IMR-90 (cell line): ENCODE data around the gene GMCL2. TPM values are rescaled to one million over a fixed set of nuclear protein-coding genes. Genes with fewer than 3 reads are reported as not detected.
A peak's percentile ranks its signal among the peaks of the same experiment; 100 is the strongest.

Source experiments
- ATAC-seq: fragments of 200-7000 bp; cut with Tn5 transposase; 2 replicates; pipeline ENCODE4 v1.9.1; 2020; ENCODE audit warnings: low read depth, mild to moderate bottlenecking, moderate library complexity
- BruUV-seq: library from RNA; stranded (reverse); fragments of 400-500 nt; replicated peaks from 2 replicates; lab custom pipeline; 2021; lab: Mats Ljungman, UMichigan
- CTCF ChIA-PET: fragments of 300-600 bp; formaldehyde crosslinking; extraction: SDS; loops from one replicate; lab custom pipeline; 2021; ENCODE audit warnings: antibody characterized with exemption; lab: Yijun Ruan, JAX
- POLR2A ChIA-PET: fragments of 300-600 bp; sonication (Branson Sonifier 250); formaldehyde crosslinking; loops from one replicate; lab custom pipeline; 2022; ENCODE audit warnings: antibody characterized with exemption; ENCODE audit not compliant: unreplicated experiment; lab: Charles Lee
- DNase-seq: peaks from one replicate; pipeline ENCODE4 v3.0.0; 2013
- H2AFZ ChIP-seq: replicated peaks from 2 replicates; pipeline ENCODE3; 2013; ENCODE audit warnings: low read length, mild to moderate bottlenecking; ENCODE audit not compliant: poor library complexity
- H2AK5ac ChIP-seq: 2 replicates; pipeline ENCODE4 v1.6.1; 2013; ENCODE audit warnings: low read depth, low read length, inconsistent platforms
- H2AK9ac ChIP-seq: replicated peaks from 2 replicates; pipeline ENCODE3; 2013; ENCODE audit warnings: mild to moderate bottlenecking, low read depth, low read length, moderate library complexity; ENCODE audit not compliant: poor library complexity
- H2BK120ac ChIP-seq: 2 replicates; pipeline ENCODE4 v1.6.1; 2013; ENCODE audit warnings: low read depth, low read length, inconsistent platforms
- H2BK15ac ChIP-seq: 3 replicates; pipeline ENCODE4 v1.6.1; 2013; ENCODE audit warnings: low read depth, low read length, inconsistent platforms
- H2BK20ac ChIP-seq: 2 replicates; pipeline ENCODE4 v1.6.1; 2013; ENCODE audit warnings: low read depth, mild to moderate bottlenecking, inconsistent platforms, low read length, moderate library complexity
- H2BK5ac ChIP-seq: 2 replicates; pipeline ENCODE4 v1.6.1; 2013; ENCODE audit warnings: mild to moderate bottlenecking, low read depth, low read length, inconsistent platforms; ENCODE audit not compliant: poor library complexity, severe bottlenecking
- H3K14ac ChIP-seq: replicated peaks from 2 replicates; pipeline ENCODE4 v1.6.1; 2013; ENCODE audit warnings: low read depth, low read length, inconsistent platforms
- H3K18ac ChIP-seq: 2 replicates; pipeline ENCODE4 v1.6.1; 2013; ENCODE audit warnings: low read depth, low read length, control low read depth
- H3K23ac ChIP-seq: 2 replicates; pipeline ENCODE4 v1.6.1; 2013; ENCODE audit warnings: low read depth, low read length, inconsistent platforms
- H3K27ac ChIP-seq: 2 replicates; pipeline ENCODE4 v1.5.1; 2013; ENCODE audit warnings: mild to moderate bottlenecking, control low read depth, low read length; ENCODE audit not compliant: insufficient read depth
- H3K27me3 ChIP-seq: 2 replicates; pipeline ENCODE4 v1.6.1; 2013; ENCODE audit warnings: low read length; ENCODE audit not compliant: control insufficient read depth, insufficient read depth
- H3K36me3 ChIP-seq: 2 replicates; pipeline ENCODE4 v1.6.1; 2013; ENCODE audit warnings: low read length, mixed read lengths; ENCODE audit not compliant: control insufficient read depth, insufficient read depth
- H3K4ac ChIP-seq: 2 replicates; pipeline ENCODE4 v1.6.1; 2013; ENCODE audit warnings: low read depth, low read length, inconsistent platforms
- H3K4me1 ChIP-seq: 2 replicates; pipeline ENCODE4 v1.6.1; 2013; ENCODE audit warnings: low read length, mixed read lengths; ENCODE audit not compliant: control insufficient read depth, insufficient read depth
- H3K4me2 ChIP-seq: 2 replicates; pipeline ENCODE4 v1.6.1; 2013; ENCODE audit warnings: low read depth, mild to moderate bottlenecking, control low read depth, low read length, moderate library complexity
- H3K4me3 ChIP-seq: 2 replicates; pipeline ENCODE4 v1.5.1; 2013; ENCODE audit warnings: low read depth, mild to moderate bottlenecking, control low read depth, low read length, moderate library complexity; ENCODE audit not compliant: insufficient read depth
- H3K56ac ChIP-seq: 2 replicates; pipeline ENCODE4 v1.6.1; 2013; ENCODE audit warnings: low read length, inconsistent platforms; ENCODE audit not compliant: insufficient read depth; ENCODE audit errors: extremely low read depth
- H3K79me1 ChIP-seq, 2 experiments: 2 replicates each; pipeline ENCODE4 v1.6.1; 2013; ENCODE audit warnings: low read length in 2 of 2, inconsistent platforms in 1 of 2, low read depth in 1 of 2
- H3K9ac ChIP-seq: 2 replicates; pipeline ENCODE4 v1.6.1; 2013; ENCODE audit warnings: low read depth, low read length, control low read depth
- H3K9me1 ChIP-seq: 2 replicates; pipeline ENCODE4 v1.6.1; 2013; ENCODE audit warnings: low read length, inconsistent platforms; ENCODE audit not compliant: insufficient read depth
- H3K9me3 ChIP-seq: 2 replicates; pipeline ENCODE4 v1.6.1; 2013; ENCODE audit warnings: low read length; ENCODE audit not compliant: control insufficient read depth, insufficient read depth
- H4K20me1 ChIP-seq: 2 replicates; pipeline ENCODE4 v1.6.1; 2013; ENCODE audit warnings: low read length, inconsistent platforms; ENCODE audit not compliant: insufficient read depth
- H4K5ac ChIP-seq: 2 replicates; pipeline ENCODE4 v1.6.1; 2013; ENCODE audit warnings: mild to moderate bottlenecking, low read depth, low read length, control low read depth
- H4K8ac ChIP-seq, 2 experiments: 2 replicates each; pipeline ENCODE4 v1.6.1; 2013; ENCODE audit warnings: low read depth in 2 of 2, low read length in 2 of 2, control low read depth in 1 of 2, inconsistent platforms in 1 of 2
- H4K91ac ChIP-seq: 2 replicates; pipeline ENCODE4 v1.6.1; 2013; ENCODE audit warnings: low read depth, low read length, inconsistent platforms; ENCODE audit not compliant: insufficient read depth
- POLR2A ChIP-seq: IDR thresholded peaks from 2 replicates; pipeline ENCODE4 v1.6.1; 2012; ENCODE audit warnings: mild to moderate bottlenecking, low read depth, low read length
- WGBS, 2 experiments: methylation state at CpG; one replicate each; pipeline versions ENCODE4 v1.1.5 to v1.1.7; 2013; ENCODE audit warnings: missing lambda C conversion rate in 2 of 2; ENCODE audit not compliant: insufficient read length in 1 of 2; ENCODE audit errors: extremely low coverage in 2 of 2; 5-methylcytosine and 5-hydroxymethylcytosine counted together
- dilution Hi-C: fragments of 300-500 bp; cut with HindIII; formaldehyde crosslinking; loops from one replicate; pipeline ENCODE4 v1.14.3; 2018; ENCODE audit warnings: low sequenced_read_pairs; ENCODE audit not compliant: unreplicated experiment
- in situ Hi-C: fragments of 300-500 bp; cut with MboI; formaldehyde crosslinking; loops from 3 replicates; pipeline ENCODE4 v1.14.3; 2019; ENCODE audit warnings: low sequenced_read_pairs, inconsistent platforms, mixed read lengths
- intact Hi-C: fragments of 100-400 bp; cut with micrococcal nuclease; formaldehyde crosslinking; loops from 2 replicates; pipeline ENCODE4 v1.10.0; 2022
- polyA plus RNA-seq, 3 experiments: library from polyadenylated mRNA; depleted of rRNA; stranded (reverse); fragments of >200 nt; gene quantifications; 2 replicates each; pipeline ENCODE4 v1.2.3, GENCODE V29; 2012; ENCODE audit warnings: low replicate concordance in 1 of 3
- total RNA-seq: library from RNA; depleted of rRNA; stranded (reverse); fragments of >200 nt; gene quantifications from 2 replicates; pipeline ENCODE4 v1.2.3, GENCODE V29; 2012
- TF ChIP-seq, protein P1 (sequence below): conservative IDR thresholded peaks from 2 replicates; pipeline ENCODE4 v1.5.1; 2012; ENCODE audit warnings: mild to moderate bottlenecking, low read depth, low read length, improper control_type of control experiment

The GMCL2 gene
- total and polyA plus RNA-seq, 2 of the 4 experiments (the other 2 are of a cell fraction), result not detected

DNA sequence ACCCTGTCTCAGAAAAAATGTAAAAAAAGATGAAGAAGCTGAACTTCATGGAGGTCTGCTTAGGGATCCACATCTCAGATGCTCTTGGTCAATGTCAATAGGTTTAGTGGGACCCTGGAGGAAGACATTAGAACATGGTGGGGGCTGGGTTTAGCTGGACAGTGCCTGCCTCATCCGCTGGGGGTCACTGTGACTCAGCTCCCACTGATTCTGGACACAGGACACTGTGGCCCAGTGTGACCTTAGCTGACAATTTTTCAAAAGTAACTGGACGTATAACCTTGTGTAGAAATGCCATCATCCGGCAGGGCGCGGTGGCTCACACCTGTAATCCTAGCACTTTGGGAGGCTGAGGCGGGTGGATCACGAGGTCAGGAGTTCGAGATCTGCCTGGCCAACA lies 9.8 kb upstream of the GMCL2 start:
- H3K4ac ChIP-seq, result no peak overlapping the region

More for the DNA sequence above, 9.8 kb upstream of the GMCL2 start:
- Histone ChIP-seq H3K79me1 (peaks cover 0 to 2% of the 10 kb centered on the region in 2 experiments; a peak in 1 of 4 replicates), H2BK5ac (no peak overlapping the region), H4K20me1 (no peaks in the 10 kb centered on the region), H3K27ac (no peak overlapping the region), H2BK20ac (no peak overlapping the region), H3K9ac (no peak overlapping the region), H2AFZ (no peak overlapping the region), H3K9me3 (peaks cover 5% of the 10 kb centered on the region; the same call in 1 of the 2 replicates), H4K91ac (no peak overlapping the region), H3K27me3 (peaks cover 23% of the 10 kb centered on the region; the same call in 1 of the 2 replicates), H2AK5ac (no peak overlapping the region), H4K8ac (no peak overlapping the region), H3K4me1 (peaks cover 3% of the 10 kb centered on the region), H3K14ac (no peak overlapping the region), H3K4me2 (no peak overlapping the region), H4K5ac (no peak overlapping the region), H3K36me3 (no peaks in the 10 kb centered on the region), H2AK9ac (no peak overlapping the region), H3K23ac (no peak overlapping the region), H3K56ac (no peak overlapping the region), H2BK120ac (no peak overlapping the region), H2BK15ac (no peak overlapping the region), H3K18ac (no peak overlapping the region), H3K9me1 (0 out of 2 replicates have a peak, but pooled peaks cover 2% of the 10 kb centered on the region), H3K4me3 (no peak overlapping the region)
- ATAC-seq (no peak), DNase-seq (no peak)
- CTCF ChIA-PET, result interaction anchor here (0.6 to 1.2 kb wide), 3 partner anchors 9 to 104 kb away, joined by 3 read pairs; no protein-coding TSS in a partner anchor
- TF ChIP-seq, protein P1, sequence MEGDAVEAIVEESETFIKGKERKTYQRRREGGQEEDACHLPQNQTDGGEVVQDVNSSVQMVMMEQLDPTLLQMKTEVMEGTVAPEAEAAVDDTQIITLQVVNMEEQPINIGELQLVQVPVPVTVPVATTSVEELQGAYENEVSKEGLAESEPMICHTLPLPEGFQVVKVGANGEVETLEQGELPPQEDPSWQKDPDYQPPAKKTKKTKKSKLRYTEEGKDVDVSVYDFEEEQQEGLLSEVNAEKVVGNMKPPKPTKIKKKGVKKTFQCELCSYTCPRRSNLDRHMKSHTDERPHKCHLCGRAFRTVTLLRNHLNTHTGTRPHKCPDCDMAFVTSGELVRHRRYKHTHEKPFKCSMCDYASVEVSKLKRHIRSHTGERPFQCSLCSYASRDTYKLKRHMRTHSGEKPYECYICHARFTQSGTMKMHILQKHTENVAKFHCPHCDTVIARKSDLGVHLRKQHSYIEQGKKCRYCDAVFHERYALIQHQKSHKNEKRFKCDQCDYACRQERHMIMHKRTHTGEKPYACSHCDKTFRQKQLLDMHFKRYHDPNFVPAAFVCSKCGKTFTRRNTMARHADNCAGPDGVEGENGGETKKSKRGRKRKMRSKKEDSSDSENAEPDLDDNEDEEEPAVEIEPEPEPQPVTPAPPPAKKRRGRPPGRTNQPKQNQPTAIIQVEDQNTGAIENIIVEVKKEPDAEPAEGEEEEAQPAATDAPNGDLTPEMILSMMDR, result peak; percentile 20; the same call in 1 of the 2 replicates
- no peak for TF ChIP-seq POLR2A
- no TSS peak for BruUV-seq
- intact Hi-C loops, result no loop called here
- POLR2A ChIA-PET, result no interaction called here
- WGBS, 2 experiments, result 61% methylated on average over 3 of the region's 8 CpGs; no CpG with 5 or more reads in 1 of the 2 experiments
- dilution Hi-C loops, result no loop called here
- in situ Hi-C loops, result no loop called here
